ENCODE data around the gene MED16.
"Not testable (repeated sequence)": the region's sequence is repeated elsewhere in the genome, so short reads cannot be mapped to it uniquely, and the experiment has no call there.

DNA sequence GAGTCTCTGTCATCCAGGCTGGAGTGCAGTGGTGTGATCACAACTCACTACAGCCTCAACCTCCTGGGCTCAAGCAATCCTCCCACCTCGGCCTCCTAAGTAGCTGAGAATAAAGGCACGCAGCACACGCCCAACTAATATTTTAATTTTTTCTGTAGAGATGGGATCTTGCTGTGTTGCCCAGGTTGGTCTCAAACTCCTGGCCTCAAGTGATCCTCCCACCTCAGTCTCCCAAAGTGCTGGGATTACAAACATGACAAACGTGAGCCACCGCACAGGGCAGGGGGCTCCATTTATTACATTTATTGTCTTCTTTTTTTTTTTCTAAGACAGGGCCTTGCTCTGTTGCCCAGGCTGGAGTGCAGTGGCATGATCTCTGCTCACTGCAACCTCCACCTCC is 72.8 kb downstream of the MED16 start:
- TF ChIP-seq, protein P1, sequence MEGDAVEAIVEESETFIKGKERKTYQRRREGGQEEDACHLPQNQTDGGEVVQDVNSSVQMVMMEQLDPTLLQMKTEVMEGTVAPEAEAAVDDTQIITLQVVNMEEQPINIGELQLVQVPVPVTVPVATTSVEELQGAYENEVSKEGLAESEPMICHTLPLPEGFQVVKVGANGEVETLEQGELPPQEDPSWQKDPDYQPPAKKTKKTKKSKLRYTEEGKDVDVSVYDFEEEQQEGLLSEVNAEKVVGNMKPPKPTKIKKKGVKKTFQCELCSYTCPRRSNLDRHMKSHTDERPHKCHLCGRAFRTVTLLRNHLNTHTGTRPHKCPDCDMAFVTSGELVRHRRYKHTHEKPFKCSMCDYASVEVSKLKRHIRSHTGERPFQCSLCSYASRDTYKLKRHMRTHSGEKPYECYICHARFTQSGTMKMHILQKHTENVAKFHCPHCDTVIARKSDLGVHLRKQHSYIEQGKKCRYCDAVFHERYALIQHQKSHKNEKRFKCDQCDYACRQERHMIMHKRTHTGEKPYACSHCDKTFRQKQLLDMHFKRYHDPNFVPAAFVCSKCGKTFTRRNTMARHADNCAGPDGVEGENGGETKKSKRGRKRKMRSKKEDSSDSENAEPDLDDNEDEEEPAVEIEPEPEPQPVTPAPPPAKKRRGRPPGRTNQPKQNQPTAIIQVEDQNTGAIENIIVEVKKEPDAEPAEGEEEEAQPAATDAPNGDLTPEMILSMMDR (IDR thresholded peaks at IDR 0.05 in 8 of 11, conservative IDR thresholded peaks at IDR 0.05 in 3 of 11) = not testable (repeated sequence)
- not testable (repeated sequence) for TF ChIP-seq POLR2A, POLR2AphosphoS5 (IDR thresholded peaks at IDR 0.05)
